Caki2 (cell line): ENCODE data around the gene CHST4. TPM values are rescaled to one million over a fixed set of nuclear protein-coding genes. Genes with fewer than 3 reads are reported as not detected.
A peak's percentile ranks its signal among the peaks of the same experiment; 100 is the strongest.
"Not testable (repeated sequence)": the region's sequence is repeated elsewhere in the genome, so short reads cannot be mapped to it uniquely, and the experiment has no call there.

Experiments
- DNase-seq: peaks from one replicate; pipeline ENCODE4 v3.0.0-alpha.2; 2015; ENCODE audit warnings: low read depth
- in situ Hi-C: cut with HindIII; loops from 2 replicates; pipeline ENCODE4 v1.10.0; 2016; ENCODE audit warnings: low sequenced_read_pairs, low pct_unique_long_range_greater_than_20kb, mixed read lengths
- total RNA-seq: library from RNA; depleted of rRNA; stranded (reverse); fragments of >200 nt; shearing (Covaris generic); gene quantifications from 2 replicates; pipeline ENCODE4 v1.2.3, GENCODE V29; 2014; ENCODE audit warnings: low replicate concordance

The CHST4 gene
- total RNA-seq, 1 experiment from 2014 or later: not detected

DNA sequence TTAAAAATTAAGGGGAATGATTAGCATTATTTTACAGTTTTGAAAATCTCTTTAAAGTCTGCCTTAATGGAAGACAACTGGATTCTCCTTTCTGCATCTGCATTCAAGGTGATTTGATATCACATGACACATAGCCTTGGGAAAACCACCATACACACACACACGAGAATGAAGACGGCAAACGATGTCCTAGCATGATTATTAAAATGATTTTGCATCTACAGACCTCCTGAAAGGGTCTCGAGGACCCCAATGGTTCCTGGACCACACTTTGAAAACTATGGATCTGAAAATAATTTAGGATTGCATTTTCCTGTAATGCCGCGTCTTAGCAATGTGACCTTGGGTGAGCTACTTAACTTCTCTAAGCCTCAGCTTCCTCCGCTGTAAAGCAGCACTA, 11.8 kb upstream of the CHST4 start:
- in situ Hi-C loops: no loop called here

GRCh38 chr16:71515026-71515425, 11.2 kb upstream of the CHST4 start:
- no peak for DNase-seq
- in situ Hi-C loops: no loop called here

More for the DNA sequence above, 11.8 kb upstream of the CHST4 start:
- DNase-seq: no peak

DNA sequence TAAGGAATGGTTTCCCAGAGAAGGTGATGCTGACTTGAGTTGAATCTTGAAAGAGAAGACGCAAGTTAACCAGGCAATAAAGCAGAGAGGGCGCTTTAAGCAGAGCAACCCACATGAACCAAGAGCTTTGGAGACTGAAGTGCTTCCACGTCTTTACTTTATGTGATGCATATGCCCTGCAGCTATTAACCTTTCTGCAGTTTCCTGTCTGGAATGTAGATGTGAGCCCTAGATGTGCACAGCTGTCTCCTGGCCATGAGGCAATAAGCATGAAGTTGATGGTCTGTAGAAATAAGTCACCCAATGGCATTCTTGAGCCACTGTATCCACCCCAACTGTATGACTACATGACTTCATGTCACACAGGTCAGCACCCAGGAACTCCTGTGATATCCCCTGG, 5.7 kb upstream of the CHST4 start:
- in situ Hi-C loops: no loop called here
- DNase-seq: no peak

DNA sequence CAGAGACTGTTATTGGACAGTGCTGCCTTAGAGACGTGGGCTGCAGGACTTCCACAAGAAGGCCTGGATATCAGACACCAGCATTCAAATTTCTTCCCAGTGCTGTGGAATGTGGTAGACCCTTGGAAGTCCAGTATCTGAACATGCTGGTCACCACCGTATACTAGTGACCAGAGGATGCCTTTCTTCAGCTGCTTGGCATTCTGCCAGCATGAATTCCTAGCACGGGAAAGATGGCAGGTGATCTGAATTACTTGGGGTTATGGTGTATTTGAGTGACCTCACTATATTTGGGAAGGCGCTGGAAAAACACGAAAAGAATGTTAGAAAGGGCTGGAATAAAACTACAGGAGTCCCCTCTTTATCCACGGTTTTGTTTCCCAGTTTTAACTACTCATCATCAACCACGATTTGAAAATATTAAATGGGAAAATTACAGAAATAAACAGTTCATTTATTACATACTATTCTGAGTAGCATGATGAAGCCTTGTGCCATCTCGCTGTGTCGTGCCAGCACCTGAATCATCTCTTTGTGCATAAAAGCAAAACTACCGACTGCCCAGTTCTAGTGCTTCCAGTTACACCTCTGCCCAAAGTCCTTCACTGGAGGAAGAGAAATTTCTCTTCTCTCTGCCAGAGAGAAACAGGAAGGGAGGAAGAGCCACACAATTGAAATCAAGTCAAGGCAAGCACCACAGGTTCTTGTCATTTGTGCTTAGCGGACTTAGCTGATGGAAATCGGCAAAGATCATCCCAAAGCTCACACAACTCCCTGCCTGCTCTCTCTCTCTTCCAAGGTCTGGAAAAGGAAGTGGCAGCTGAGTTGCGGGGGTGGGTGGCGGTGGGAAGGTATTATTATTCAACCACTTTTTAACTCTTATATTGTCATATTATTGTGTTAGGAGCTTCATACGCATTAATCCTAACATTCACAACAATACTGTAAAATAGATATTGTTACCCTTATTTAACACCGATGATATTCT, 1.4 kb upstream of the CHST4 start:
- DNase-seq: no peak
- in situ Hi-C loops: no loop called here

GRCh38 chr16:71528257-71528656, 2.0 kb downstream of the CHST4 start:
- in situ Hi-C loops: no loop called here
- no peak for DNase-seq

GRCh38 chr16:71528863-71529262, 2.6 kb downstream of the CHST4 start:
- no peak for DNase-seq
- in situ Hi-C loops: no loop called here

GRCh38 chr16:71532366-71532765, 6.1 kb downstream of the CHST4 start:
- in situ Hi-C loops: no loop called here
- DNase-seq: no peak

- DNase-seq: no peak
- in situ Hi-C loops: no loop called here
These were observed 10.7 kb downstream of the CHST4 start for GRCh38 chr16:71536752-71537499.

DNA sequence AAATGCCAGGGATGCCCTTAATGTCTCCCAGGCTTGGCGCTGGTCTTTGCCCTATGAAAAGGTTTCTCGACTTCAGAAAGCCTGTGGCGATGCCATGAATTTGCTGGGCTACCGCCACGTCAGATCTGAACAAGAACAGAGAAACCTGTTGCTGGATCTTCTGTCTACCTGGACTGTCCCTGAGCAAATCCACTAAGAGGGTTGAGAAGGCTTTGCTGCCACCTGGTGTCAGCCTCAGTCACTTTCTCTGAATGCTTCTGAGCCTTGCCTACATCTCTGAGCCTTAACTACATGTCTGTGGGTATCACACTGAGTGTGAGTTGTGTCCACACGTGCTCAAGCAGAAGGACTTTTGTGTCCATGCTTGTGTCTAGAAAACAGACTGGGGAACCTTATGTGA, 11.4 kb downstream of the CHST4 start:
- in situ Hi-C loops: no loop called here
- peak; percentile 22 for DNase-seq

DNA sequence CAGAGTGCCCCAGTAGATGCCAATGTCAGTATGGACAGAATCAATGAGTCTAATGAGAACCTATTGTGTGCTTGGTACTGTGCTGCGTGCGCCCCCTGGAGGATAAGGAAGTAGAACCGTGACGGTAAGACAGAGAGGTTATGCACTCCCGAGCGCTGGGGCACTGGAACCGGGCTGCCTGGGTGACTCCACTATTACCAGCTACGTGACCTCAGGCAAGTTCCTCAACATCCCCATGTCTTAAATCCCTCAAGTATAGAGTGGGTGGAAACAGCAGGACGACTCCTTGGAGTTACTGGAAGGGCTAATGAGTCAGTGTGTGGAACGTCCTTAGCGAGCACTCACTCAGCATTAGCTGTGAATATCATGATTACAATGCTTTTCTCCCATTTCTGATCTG, 16.2 kb downstream of the CHST4 start:
- no peak for DNase-seq
- in situ Hi-C loops: no loop called here

DNA sequence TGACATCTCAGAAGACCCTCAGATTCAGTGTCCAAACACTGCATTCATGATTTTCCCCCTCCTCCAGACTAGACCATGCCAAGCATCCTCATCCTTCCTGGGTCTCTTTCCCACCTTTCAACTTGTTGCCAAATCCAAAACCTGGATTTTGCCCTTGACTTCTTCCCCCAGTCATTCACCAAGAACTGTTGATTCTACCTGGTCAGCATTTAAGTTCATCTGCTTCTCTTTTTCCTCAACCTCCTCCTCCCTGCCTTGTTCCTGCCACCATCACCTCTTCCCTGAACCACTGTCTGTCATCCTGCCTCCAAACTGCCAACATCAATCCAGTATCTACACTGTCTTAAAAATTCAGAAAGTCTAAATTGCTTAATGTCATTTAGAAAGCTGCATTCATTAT, 20.9 kb downstream of the CHST4 start:
- in situ Hi-C loops: no loop called here
- no peak for DNase-seq

DNA sequence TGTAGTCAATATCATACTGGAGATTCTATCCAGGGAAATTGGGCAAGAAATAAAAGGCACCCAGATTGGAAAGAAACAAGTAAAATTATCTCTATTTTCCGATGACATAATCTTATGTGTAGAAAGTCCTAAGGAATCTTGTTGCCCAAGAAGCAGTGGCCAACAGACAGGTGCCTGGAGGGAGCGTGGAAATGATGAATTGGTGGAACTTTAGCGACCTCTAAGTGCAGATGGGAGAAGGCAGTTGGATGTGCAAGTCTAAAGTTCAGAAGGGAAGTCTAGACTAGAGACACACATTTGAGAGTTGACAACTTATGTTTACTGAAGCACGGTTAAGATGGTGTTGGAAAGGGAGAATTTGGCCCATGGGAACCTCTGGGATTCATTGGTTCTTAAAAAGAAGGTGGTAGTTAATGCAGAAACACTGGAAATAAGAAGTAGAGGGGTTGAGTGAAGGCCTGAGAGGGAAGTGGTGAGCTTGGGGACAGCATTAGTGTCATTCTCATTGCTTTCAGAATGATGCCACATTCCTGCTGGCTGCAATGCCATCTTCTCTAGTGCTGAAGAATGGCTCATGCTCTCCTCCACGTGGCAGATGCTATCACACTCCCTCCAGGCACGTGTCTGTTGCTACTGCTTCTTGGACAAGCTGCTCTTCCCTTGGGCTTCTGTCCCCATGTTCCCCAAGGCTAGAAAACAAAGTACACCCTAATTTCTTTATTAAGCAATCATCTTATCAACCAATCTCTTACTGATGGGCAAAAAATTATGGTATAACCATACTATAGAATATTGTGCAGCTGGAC, 26.7 kb downstream of the CHST4 start:
- in situ Hi-C loops: no loop called here
- DNase-seq: no peak

GRCh38 chr16:71555230-71555891, 29.1 kb downstream of the CHST4 start:
- in situ Hi-C loops: no loop called here
- no peak for DNase-seq

DNA sequence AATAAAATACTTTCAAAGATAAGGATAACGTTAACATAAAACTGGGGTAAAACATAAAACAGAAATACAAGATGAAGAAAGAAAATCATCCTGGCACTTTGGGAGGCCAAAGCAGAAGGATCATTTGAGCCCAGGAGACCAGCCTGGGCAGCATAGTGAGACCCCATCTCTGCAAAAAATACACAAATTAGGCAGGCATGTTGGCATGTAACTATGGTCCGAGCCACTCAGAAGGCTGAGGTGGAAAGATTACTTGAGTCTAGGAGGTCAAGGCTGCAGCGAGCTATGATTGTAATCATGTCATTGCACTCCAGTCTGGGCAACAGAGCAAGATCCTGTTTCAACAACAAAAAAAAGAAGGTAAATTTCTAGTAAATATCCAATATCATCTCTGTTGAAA, 31.1 kb downstream of the CHST4 start:
- in situ Hi-C loops: no loop called here
- no peak for DNase-seq

- DNase-seq: no peak
- in situ Hi-C loops: no loop called here
These were observed 31.8 kb downstream of the CHST4 start for GRCh38 chr16:71557954-71558582.

DNA sequence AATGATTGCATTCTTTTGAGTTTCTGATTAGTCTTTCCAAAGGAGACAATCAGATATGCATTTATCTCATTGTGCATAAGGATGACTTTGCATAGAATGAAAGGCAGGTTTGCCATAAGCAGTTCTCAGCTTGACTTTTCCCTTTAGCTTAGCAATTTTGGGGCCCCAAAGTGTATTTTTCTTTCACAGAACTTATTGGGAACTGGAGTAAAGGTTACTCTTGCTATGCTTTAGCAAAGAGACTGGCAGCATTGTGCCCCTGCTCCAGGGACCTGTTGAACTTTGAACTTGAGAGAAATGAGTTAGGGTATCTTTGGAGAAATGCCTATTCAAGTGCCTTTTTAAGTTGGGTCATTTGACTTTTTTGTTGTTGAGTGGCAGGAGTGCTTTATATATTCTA, 33.6 kb downstream of the CHST4 start:
- DNase-seq: no peak
- in situ Hi-C loops: no loop called here

DNA sequence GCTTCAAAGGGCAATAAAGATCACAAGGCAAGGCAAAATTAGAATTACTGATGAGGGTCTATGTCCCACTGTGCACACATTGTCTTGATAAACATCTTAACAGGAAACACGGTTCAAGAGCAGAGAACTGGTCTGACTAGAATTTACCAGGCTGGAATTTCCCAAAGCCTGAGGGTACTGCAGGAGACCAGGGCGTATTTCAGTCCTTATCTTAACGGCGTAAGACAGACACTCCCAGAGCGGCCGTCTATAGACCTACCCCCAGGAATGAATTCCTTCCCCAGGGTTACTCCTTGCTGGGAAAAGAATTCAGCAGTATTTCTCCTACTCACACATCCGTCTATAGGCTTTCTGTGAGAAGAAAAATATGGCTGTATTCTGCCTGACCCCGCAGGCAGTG, 35.7 kb downstream of the CHST4 start:
- in situ Hi-C loops, DNase-seq: not testable (repeated sequence)

DNA sequence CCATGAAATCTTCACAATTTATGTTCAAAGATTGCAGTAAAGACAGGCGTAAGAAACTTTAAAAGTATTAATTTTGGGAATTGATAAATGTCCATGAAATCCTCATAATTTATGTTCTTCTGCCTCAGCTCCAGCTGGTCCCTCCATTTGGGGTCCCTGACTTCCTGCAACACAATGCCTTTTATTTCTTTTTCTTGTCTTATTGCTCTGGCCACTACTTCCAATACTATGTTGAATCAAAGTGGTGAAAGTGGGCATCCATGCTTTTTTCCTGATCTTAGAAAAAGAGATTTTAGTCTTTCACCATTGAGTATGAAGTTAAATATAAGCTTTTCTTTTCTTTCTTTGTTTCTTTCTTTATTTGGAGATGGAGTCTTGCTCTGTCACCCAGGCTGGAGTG, 36.3 kb downstream of the CHST4 start:
- no peak for DNase-seq
- in situ Hi-C loops: no loop called here
